GM04503 (cell line): ENCODE data around the gene RPS27L.
A peak's percentile ranks its signal among the peaks of the same experiment; 100 is the strongest.

ENCODE experiments used
- DNase-seq: peaks from one replicate; pipeline ENCODE4 v3.0.0-alpha.2; 2012; ENCODE audit warnings: low read depth

RPS27L gene

DNA sequence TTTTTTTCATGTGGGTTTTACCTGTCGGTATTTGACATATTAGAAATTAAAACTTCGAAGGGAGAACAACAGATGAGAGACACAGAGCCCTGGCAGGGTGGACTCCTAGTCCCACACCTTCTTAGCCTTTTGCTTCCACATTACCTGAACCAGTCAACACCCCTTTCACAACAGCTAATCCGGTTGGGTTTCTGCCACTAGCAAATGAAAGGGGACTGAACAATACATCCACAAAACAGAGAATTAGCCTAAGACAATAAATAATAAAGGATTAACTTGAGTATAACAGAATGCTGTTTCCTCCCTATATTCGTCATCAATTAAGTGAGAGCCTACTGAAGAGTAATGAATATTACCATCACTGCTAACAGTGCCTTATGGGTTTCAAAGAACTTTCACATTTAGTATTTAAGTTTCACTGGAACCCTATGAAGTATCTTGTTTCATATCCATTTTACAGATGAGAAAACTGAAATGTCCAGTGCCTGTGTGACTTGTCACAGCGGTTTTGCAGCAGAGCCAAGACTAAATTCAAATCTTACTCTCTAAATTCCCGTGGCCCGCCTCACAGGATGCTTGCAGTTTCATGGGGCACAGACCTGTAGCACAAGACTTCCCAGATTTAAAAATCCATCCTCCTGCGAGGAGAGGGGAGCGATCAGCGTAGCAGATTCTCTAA, 31.1 kb upstream of the RPS27L start:
- no peak for DNase-seq

DNA sequence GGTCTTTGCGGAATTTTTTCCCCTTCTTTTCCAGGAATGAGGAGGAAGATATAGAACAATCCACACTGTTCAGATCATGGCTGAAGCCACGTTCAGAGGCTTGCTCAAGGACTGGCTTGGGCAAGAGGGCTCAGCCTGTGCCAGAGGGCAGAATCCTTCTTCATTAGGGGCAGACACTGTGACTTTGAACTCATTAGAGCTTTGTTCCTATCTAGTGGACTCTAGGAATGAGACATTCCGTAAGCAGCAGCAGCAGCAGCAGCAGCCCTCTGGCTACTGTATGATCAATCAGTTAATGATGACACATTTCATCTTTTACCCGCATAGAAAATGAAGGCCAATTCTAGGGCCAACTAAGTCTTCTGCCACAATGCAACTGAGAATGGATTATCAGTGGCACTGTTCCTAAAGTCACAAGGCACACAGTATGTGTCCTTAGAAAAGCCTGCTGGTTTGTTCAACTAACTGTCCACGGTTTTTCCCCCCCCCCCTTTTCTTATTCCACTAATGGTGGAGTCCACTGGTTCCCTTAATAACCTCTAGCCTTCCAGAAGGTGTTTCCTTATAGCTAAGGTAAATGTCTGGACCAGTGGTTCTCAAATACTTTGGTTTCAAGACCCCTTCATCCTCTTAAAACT, 30.4 kb upstream of the RPS27L start:
- no peak for DNase-seq

DNA sequence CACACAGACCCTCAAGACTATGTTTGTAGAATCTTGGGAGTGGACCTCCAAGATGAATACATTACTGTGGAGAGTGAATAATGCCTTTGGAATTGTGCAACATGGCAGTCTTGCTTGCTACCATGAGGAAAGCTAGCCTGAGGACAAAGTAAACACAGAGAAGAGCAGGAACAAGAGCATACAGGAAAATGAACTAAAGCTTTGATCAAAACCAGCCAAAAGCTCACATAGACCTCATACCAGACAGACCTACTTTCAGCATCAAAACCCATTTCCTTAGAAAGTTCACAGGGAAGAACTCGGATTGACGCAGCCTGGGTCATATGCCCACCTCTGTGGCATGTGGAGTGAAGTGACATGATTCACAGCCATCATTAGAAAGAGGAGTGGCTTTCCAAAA, 28.8 kb upstream of the RPS27L start:
- DNase-seq = no peak

DNA sequence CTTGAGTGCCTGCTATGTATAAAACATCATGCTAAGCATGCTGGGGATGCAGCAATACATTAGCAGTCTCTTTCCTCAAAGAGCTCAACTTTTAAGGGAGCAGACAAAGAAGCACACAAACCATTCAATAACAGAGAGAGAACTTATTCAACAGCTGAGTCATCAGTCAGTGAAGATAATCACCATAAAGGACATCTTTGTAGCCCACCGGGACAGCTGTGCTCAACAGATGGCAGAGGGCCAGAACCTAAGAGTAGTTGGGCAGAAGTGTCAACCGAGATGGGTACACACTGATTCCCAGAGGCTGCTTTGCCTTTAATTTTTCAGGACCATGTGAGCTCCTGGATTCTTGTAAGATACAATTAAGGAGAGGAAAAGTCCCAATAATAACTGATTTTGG, 27.9 kb upstream of the RPS27L start:
- DNase-seq = no peak

DNA sequence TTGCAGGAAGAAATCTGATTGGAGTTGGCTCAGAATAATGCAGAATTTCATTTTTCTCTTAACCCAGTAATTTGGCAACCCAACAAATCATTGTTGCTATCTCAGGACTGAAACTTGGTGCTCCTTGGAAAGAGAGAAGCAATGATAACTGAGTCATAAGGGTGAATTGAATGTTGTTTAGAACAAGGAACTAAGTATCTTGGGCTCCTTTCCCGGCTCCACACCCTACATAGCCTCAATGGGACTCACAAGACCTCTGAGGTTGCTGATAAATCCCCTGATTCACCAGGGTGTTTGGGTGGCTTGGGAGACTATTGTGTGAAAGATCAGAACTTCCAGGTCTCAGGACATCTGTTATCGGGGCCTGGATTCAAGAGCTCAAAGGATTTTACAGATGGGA, 24.4 kb upstream of the RPS27L start:
- DNase-seq = no peak

DNA sequence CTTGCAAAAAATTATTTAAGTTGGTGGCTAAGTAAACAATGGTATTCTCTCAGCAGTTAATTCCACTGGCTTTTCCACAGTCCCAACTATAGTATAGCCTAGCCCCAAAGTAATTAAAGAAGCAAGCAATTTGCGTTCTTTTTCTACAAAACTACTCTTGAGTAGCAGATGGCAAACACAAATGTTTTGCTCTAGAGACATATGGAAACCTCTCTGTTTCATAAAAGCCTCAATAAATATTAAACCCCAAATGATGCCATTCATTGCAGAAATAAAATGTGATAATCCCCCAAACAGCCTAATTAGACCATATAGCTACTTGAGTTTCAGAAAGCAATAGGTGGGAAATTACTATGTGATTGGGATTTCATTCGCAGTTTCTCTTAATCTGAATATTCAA, 23.5 kb upstream of the RPS27L start:
- DNase-seq = no peak

DNA sequence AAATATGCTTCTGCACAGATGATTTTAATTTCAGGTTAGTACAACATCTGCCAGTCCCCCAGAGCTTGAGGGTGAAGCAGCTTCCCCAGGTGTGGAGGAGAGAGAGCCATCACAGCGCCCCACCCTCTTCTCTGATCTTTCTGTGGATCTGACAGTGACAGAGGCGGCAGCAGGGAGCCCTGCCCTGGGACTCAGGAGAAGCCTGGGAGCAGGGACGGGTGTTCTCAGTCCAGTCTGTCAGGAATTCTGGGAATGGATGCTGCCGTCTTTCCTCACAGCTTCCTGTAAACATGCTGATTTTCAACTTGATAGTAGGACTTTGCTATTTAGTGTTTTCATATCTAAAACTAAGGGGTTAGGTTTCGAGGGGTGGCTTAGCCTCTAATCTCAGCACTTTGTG, 20.8 kb upstream of the RPS27L start:
- DNase-seq = no peak

DNA sequence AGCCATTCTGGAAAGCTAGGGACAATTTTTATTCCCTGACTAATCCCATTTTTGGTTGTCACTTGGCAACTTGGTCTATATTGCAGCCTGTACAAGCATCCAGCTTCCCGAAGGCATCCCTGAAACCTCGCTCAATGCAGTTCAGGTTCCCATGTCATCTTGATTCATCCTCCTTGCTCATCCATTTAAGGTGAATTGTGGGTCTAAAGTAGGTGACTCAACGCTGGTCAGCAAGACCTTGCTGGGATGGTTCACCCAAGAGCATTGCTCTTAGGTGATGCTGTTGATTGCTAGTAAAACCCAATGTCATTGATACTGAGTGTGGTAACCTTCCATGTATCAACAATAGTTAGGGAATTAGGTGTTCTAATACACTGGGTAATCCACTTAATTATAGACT, 19.0 kb upstream of the RPS27L start:
- no peak for DNase-seq

DNA sequence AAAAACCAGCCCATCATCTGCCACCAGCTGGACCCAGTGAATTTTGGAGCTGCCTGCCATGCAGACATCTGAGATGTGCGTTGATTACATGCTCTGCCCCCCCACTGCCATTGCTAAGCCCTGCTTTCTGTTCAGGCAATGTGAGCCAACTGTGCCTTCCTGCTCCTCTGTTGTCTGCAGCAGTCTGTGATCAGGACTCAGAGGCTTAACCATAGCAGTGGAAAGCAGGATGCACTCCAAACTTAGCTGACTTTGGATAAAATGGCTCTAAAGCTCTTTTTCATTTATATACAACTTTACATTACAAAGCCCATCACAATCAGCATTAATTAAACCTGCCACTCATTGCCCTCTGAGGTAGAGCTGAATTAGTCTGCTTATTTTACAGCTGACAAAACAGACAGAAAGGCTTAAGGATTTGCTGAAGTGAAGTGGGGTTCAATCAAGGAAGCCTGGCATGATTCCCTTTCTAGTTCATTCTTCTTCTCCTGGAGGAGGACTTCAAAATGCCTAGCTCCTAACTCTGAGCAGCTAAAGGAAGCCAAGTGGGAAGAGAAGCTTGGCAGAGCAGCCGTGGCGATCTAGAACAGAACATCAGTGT, 15.7 kb upstream of the RPS27L start:
- DNase-seq = no peak

DNA sequence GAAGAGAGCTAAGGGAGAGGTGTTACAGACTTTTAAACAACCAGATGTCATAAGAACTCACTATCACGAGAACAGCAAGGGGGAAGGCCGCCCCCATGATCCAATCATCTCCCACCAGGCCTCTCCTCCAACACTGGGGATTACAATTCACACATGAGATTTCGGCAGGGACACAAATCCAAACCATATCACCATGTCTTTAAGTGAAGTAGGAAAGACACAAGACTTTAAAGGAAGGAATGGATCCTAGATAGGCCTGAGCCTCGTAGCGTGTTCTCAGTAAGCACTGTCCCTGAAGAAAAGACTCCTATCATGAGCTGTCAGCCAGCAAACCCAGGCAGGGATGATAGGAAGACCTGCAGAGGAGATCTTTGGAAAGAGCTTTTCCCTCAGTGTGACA, 15.1 kb upstream of the RPS27L start:
- DNase-seq = no peak

DNA sequence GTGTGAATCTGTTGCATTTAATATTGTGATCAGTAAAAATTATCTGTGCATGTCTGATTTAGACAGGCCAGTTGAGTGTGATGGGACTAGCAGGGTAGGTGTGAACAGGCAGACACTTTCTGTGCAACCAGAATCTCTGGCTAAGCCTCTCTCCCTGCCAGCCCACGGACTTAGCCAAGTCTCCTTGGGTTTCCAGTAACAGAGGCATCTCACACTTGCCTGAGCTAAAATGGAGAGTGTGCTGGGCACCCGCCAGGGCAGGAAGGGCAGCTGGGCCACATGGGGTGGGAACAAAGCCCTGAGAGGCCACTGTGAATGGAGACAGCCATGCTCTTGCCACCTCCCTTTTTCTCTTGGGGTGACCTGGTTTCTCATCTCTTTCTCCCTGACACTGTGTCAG, 12.5 kb upstream of the RPS27L start:
- no peak for DNase-seq

DNA sequence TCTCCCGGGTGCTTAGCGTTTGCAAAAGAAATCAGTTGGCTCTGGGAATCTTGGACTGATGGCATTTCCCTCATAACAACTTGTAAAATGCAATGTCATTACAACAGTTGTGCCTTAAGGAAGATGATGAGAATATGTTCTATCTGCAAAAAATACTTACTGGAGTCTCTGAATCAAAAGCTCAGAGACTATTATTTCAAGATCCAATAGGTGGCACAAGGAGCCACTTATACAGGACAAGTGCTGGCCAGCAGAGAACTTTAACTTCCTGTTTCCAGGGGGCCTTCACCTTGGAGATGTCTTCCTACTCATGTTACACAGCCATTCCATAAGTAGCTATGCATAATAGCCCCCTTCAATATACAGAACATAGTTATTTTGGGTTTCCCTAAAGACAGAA, 8.9 kb upstream of the RPS27L start:
- no peak for DNase-seq

DNA sequence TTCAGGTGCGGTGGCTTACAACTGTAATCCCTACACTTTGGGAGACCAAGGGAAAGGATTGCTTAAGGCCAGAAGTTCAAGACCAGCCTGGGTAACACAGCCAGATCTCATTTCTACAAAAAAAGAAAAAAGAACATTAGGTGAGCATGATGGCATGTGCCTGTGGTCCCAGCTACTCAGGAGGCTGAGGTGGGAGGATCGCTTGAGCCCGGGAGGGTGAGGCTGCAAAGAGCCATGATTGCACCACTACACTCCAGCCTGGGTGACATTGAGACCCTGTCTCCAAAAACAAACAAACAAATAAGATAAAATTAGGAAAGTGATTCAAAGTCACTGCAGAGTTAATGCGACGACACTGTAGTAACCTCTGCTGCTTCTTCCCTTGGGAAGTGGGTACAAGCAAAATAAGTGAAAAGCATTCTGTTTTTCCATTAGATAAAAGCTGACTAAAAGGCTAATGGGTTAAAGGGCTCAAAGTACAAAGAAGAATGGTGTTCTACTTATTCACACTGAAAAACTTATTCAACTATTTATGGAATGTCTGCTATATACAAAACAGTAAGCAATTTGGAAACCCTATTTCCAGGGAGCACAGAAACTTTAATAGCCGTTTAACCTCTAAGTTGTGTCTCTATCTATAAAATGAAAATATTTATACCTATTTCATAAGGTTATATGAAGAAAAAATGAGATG, 8.0 kb upstream of the RPS27L start:
- DNase-seq = no peak

DNA sequence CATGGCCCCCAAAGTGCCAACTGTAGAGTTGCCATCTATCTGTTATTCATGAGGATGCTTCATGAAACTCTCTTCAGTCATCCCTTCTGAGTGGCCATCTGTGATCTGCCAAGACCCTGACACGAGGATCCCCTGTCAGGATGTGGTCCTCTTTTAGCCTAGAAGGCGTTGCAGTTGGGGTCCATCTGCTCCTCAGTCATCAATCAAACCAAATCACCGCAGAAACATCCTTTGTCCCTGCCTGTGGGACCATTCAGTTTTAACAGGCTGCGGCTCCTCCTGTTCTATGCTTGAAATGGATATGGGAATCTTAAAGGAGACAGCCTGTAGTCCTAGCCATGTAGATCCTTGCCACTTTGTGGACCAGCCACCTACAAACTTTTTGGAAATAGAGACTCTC, 5.9 kb upstream of the RPS27L start:
- no peak for DNase-seq

DNA sequence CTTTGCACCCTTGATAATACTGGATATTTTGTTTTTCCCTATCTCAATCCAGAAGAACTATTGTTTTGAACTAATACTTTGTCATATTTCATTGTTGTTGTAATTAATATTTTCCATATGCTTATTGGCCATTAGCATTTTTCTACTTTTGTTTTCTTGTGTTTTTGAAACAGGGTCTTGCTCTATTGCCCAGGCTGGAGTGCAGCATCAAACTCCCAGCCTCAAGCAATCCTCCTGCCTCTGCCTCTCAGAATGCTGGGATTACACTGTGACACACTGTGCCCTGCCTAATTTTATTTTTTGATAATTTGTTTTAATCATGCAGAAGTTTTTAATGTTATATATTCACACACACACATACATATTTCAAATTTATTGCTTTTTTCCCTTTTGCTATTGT, 3.4 kb upstream of the RPS27L start:
- DNase-seq = no peak

DNA sequence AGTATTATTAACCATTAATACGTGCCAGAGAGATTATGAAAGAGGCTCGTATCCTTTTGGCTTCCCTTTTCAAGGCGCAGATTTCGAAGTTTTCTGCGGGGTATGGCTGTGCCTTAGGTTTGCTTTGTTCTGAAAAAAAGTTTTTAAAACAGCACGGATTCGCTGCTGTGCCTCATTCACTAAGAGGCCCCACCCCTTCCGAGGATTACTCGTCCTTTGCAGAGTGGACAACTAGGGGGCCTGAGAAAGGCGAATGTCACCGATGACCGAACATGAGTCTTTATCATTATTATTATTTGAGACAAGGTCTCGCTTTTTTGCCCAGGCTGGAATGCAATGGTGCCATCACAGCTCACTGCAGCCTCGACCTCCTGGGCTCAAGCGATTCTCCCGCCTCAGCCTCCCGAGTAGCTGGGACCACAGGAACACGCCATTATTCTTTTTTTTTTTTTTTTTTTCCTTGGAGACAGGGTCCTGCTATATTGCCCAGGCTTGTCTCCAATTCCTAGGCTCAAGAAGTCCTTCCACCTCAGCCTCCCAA, 684 bp upstream of the RPS27L start:
- DNase-seq = peak; percentile 48

DNA sequence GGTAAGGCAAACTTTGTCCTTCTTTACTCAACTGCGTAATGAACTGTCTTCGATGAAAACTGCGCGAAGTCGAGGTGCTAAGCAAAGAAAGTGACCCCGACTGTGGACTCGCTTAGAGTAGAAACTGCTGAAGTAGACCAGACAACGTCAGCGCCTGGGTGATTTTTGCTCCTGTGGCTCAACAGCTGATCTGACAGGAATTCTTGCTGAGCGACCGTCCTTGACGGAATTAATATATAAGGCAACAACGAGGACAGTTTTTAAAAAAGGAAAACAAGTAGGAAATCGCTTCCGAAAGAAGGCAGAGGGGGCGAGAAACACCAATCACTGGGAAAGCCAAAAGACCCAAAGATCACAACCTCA, 541 bp downstream of the RPS27L start:
- DNase-seq = no peak

DNA sequence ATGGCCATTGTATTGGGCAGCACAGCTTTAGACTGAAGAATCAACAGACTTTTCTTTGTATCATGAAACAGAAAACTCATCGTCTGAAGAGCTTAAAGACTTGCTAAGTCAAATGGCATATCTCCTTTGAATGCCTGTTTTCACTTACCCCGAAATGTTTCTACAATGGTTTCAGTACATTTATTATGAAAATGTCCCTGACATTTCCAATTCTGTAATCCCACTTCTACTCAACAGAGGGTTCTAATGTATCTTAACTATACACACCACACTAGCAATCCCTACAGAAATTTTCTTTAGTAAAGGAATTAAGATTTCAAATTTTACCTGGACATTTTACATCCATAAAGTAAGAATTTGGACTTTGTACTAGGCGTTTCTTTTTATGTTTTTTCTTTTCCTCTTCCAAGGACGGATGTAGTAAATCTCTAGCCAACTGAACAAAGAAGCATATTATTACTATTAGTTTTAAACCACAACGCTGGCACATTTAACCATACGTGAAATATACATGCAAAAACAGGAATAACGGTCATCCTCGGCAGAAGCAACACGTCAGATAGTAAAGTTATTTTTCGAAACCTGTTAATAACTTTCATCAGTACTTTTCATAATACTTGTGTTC, 1.1 kb downstream of the RPS27L start:
- no peak for DNase-seq

DNA sequence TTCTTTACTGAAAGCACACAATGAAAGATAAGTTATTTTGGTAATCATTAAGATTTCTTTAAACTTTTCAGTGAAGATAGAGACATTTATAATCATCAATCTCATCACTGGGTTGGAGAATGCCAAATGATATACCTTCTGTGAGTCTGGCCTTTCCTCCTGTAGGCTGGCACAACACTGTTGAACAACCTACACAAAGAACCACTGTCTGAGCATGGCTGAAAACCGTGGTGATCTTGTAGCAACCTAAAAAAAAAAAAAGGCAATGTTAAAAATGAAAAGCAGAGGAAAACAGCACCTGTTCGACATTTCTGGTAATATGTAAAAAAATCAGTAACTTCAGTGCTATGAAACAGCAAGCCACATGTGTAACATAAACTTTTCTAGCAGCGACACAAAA, 1.8 kb downstream of the RPS27L start:
- DNase-seq = no peak

DNA sequence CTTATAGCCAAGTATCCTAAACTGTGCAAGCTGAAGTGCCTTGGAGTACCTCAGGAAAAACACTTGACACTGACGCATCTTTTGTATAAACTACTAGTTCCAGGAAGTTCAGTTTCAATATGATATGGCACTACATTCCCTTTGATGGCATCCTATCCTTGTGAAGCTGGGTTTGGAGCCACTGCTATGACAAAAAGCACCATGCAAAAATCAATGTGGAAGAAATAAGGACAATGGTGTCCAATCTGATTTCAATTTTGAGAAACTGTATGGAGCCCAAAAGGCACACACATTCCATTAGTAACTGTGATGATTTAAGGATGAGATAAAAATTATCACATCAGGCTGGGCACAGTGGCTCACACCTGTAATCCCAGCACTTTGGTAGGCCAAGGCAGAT, 5.6 kb downstream of the RPS27L start:
- no peak for DNase-seq

DNA sequence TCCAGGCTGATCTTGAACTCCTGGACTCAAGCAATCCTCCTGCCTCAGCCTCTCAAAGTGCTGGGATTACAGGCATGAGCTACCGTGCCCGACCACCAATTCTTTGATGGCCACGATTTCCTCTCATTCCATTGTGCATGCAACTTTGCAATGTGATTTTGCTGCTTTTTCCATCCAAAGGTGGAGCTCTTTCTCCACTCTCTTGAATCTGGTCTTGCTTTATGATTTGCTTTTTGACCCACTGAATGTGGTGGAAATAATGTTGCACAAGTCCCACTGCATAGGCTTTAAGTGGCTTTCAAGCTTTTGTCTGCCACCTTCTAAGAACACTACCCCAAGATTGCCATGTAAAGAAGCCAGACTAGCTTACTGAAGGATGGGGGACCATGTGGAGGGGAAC, 10.6 kb downstream of the RPS27L start:
- no peak for DNase-seq

DNA sequence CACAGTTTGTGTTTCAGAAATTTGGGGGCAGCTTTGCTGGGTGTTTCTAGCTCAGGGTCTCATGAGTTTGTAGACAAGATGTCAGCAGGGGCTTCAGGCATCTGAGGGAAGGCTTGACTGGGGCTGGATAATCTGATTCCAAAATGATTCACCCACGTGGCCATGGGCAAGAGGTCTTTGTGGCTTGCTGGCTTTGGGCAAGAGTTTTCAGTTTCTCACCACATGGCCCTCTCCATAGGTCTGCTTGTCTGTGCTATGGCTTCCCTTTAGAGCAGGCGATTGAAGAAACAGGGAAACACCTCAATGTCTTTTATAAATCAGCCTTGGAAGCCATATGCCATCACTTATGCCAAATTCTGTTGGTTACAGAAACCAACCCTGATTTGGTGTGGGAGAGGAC, 11.9 kb downstream of the RPS27L start:
- no peak for DNase-seq

DNA sequence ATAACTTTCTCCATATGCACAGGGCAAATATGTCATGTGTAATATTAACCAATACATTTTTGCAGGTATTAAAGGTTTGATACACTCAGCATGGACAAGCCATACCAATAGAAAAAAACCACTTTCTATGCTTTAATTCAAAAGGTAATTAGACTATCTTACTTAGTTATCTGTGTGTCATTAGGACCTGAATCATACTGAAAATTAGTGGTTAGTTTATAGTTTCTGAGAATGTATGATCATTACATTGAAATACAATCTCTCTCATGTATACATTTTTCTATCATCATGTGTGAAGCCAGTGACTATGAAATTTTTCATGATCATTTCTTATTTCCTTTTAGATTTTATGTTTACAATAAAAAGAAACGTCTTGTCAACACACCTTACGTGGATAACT, 16.3 kb downstream of the RPS27L start:
- DNase-seq = no peak
